Lung (tissue), 12 donors: ENCODE data around the gene TFR2. TPM values are rescaled to one million over a fixed set of nuclear protein-coding genes. Genes with fewer than 3 reads are reported as not detected.

ENCODE experiments used
- ATAC-seq: fragments of 200-7000 bp; cut with Tn5 transposase; one replicate; pipeline ENCODE4 v1.9.1; 2020; ENCODE audit warnings: moderate number of reproducible peaks; ENCODE audit not compliant: insufficient read depth, low FRiP score
- DNase-seq, 3 donors: peaks; one replicate each; pipeline ENCODE4 v3.0.0-alpha.2; 2013 to 2017
- H3K27ac ChIP-seq, 2 donors: one replicate each; pipeline ENCODE4 v1.5.1; 2013; ENCODE audit warnings: mild to moderate bottlenecking in 2 of 2, moderate library complexity in 2 of 2, control low read depth in 1 of 2, inconsistent platforms in 1 of 2, low read depth in 1 of 2, low read length in 1 of 2
- H3K27me3 ChIP-seq, 3 donors: one replicate each; pipeline ENCODE4 v1.5.1; 2013; ENCODE audit warnings: low read length in 2 of 3; ENCODE audit not compliant: control insufficient read depth in 3 of 3, insufficient read depth in 3 of 3
- H3K36me3 ChIP-seq, 4 donors: one replicate each; pipeline ENCODE4 v1.5.1; 2013; ENCODE audit warnings: low read length in 4 of 4, mild to moderate bottlenecking in 1 of 4, moderate library complexity in 1 of 4; ENCODE audit not compliant: control insufficient read depth in 4 of 4, insufficient read depth in 4 of 4
- H3K4me1 ChIP-seq, 5 donors: one replicate each; pipeline ENCODE4 v1.5.1; 2013; ENCODE audit warnings: low read length in 5 of 5, mild to moderate bottlenecking in 2 of 5, moderate library complexity in 1 of 5; ENCODE audit not compliant: control insufficient read depth in 5 of 5, insufficient read depth in 5 of 5
- H3K4me3 ChIP-seq: one replicate; pipeline ENCODE4 v1.5.1; 2013; ENCODE audit warnings: mild to moderate bottlenecking, control low read depth, moderate library complexity
- H3K9ac ChIP-seq, 2 donors: one replicate each; pipeline ENCODE4 v1.5.1; 2013; ENCODE audit warnings: low read length in 2 of 2, control low read depth in 1 of 2; ENCODE audit not compliant: insufficient read depth in 1 of 2
- H3K9me3 ChIP-seq, 4 donors: one replicate each; pipeline ENCODE4 v1.5.1; 2013; ENCODE audit warnings: low read length in 3 of 4, mild to moderate bottlenecking in 1 of 4, moderate library complexity in 1 of 4; ENCODE audit not compliant: control insufficient read depth in 4 of 4, insufficient read depth in 3 of 4
- CTCF ChIP-seq: IDR thresholded peaks from 2 replicates; pipeline ENCODE4 v1.5.1; 2012; ENCODE audit warnings: mild to moderate bottlenecking; ENCODE audit errors: control extremely low read depth, extremely low read depth
- WGBS, 2 donors: extraction: QIAGEN DNeasy Blood & Tissue Kit; methylation state at CpG; one replicate each; pipeline ENCODE4 v1.1.7; 2013; 5-methylcytosine and 5-hydroxymethylcytosine counted together
- polyA plus RNA-seq, 2 donors: library from polyadenylated mRNA; stranded (reverse); fragments of 200-250 nt; gene quantifications; one replicate each; pipeline ENCODE4 v1.2.1, GENCODE V29; 2013
- total RNA-seq, 2 donors: library from RNA; depleted of rRNA in 1 of 2; stranded (reverse); fragments of >200 nt in 1 of 2; gene quantifications; one replicate each; pipeline ENCODE4 v1.2.1, GENCODE V29; 2014 to 2021
- donor health status: control.
- donor health status: control.
- donor health status: Bipolar disorder and iron deficiency.
- donor health status: healthy.
- donor health status: DM: yes; HTN: yes; CAD: no.

TFR2 gene
- total and polyA plus RNA-seq, 4 donors, result 0.33 to 2.1 (median 1.3) TPM

GRCh38 chr7:100626055-100626454 is 15.3 kb downstream of the TFR2 start:
- WGBS, 2 donors, result 16 to 30% methylated on average over 3 of the region's 3 CpGs
- H3K4me1 ChIP-seq, result peaks cover 0 to 6% (median 0%) of the 10 kb centered on the region in 5 donors
- no peak for ATAC-seq
- H3K27me3 ChIP-seq, result no peaks in the 10 kb centered on the region
- no peak overlapping the region for H3K4me3 ChIP-seq
- no peaks in the 10 kb centered on the region for H3K9me3 ChIP-seq
- H3K36me3 ChIP-seq, result no peaks in the 10 kb centered on the region
- no peak for DNase-seq
- H3K27ac ChIP-seq, result no peak overlapping the region
- TF ChIP-seq CTCF, result no peak
- no peak overlapping the region for H3K9ac ChIP-seq

GRCh38 chr7:100623951-100624824 is 17.2 kb downstream of the TFR2 start:
- Histone ChIP-seq H3K27ac (no peak overlapping the region), H3K4me1 (peaks cover 0 to 6% (median 0%) of the 10 kb centered on the region in 5 donors), H3K9ac (no peak overlapping the region), H3K27me3 (no peaks in the 10 kb centered on the region), H3K36me3 (peaks cover 0 to 1% (median 0%) of the 10 kb centered on the region in 4 donors), H3K9me3 (no peaks in the 10 kb centered on the region), H3K4me3 (no peak overlapping the region)
- ATAC-seq (no peak), DNase-seq (no peak)
- no peak for TF ChIP-seq CTCF
- WGBS, 2 donors, result 83 to 93% methylated on average over 15 of the region's 15 CpGs

GRCh38 chr7:100621554-100621953 is 19.8 kb downstream of the TFR2 start:
- Histone ChIP-seq H3K9ac (no peak overlapping the region), H3K4me3 (no peak overlapping the region), H3K27ac (no peak overlapping the region), H3K36me3 (peaks cover 0 to 1% (median 0%) of the 10 kb centered on the region in 4 donors), H3K27me3 (no peaks in the 10 kb centered on the region), H3K4me1 (peaks cover 0 to 2% (median 0%) of the 10 kb centered on the region in 5 donors), H3K9me3 (no peaks in the 10 kb centered on the region)
- no peak for TF ChIP-seq CTCF
- WGBS, 2 donors, result 85 to 88% methylated on average over 8 of the region's 8 CpGs
- ATAC-seq (no peak), DNase-seq (no peak)
